Neural progenitor cell (in vitro differentiated cells): ENCODE results near the gene ASZ1. TPM values are rescaled to one million over a fixed set of nuclear protein-coding genes. Genes with fewer than 3 reads are reported as not detected.
"Not testable (repeated sequence)": the region's sequence is repeated elsewhere in the genome, so short reads cannot be mapped to it uniquely, and the experiment has no call there.

Source experiments
- DNase-seq: peaks from one replicate; pipeline ENCODE4 v3.0.0-alpha.2; 2016; ENCODE audit warnings: low spot score
- H2AFZ ChIP-seq: fragments of 200-600 bp; sonication (generic); replicated peaks from 2 replicates; pipeline ENCODE4 v1.6.1; 2016; ENCODE audit warnings: antibody characterized with exemption
- H3F3A ChIP-seq: fragments of 200-600 bp; sonication (generic); 2 replicates; pipeline ENCODE4 v1.6.1; 2016; ENCODE audit warnings: antibody characterized with exemption, low read depth
- H3K27ac ChIP-seq: fragments of 200-600 bp; sonication (generic); 2 replicates; pipeline ENCODE4 v1.5.1; 2016; ENCODE audit warnings: mild to moderate bottlenecking
- H3K27me3 ChIP-seq: fragments of 200-600 bp; sonication (generic); 2 replicates; pipeline ENCODE4 v1.6.1; 2016; ENCODE audit warnings: mild to moderate bottlenecking, moderate library complexity
- H3K36me3 ChIP-seq: fragments of 200-600 bp; sonication (generic); 2 replicates; pipeline ENCODE4 v1.5.1; 2016
- H3K4me1 ChIP-seq: fragments of 200-600 bp; sonication (generic); 2 replicates; pipeline ENCODE4 v1.6.1; 2016; ENCODE audit warnings: mixed run types
- H3K4me2 ChIP-seq: fragments of 200-600 bp; sonication (generic); 2 replicates; pipeline ENCODE4 v1.6.1; 2016
- H3K4me3 ChIP-seq: fragments of 200-600 bp; sonication (generic); 2 replicates; pipeline ENCODE4 v1.5.1; 2016
- H3K79me2 ChIP-seq: fragments of 200-600 bp; sonication (generic); 2 replicates; pipeline ENCODE4 v1.6.1; 2016; ENCODE audit warnings: low read depth
- H3K9ac ChIP-seq: fragments of 200-600 bp; sonication (generic); 2 replicates; pipeline ENCODE4 v1.6.1; 2016
- H3K9me3 ChIP-seq: fragments of 200-600 bp; sonication (generic); 2 replicates; pipeline ENCODE4 v1.5.1; 2016; ENCODE audit warnings: low read depth
- H4K20me1 ChIP-seq: fragments of 200-600 bp; sonication (generic); 2 replicates; pipeline ENCODE4 v1.6.1; 2016; ENCODE audit warnings: low read depth
- H3K27ac Mint-ChIP-seq: 3 replicates; pipeline ENCODE4 v1.8.0; 2021; ENCODE audit warnings: mixed read lengths
- H3K27me3 Mint-ChIP-seq: 2 replicates; pipeline ENCODE4 v1.8.0; 2022; ENCODE audit warnings: low read depth, mild to moderate bottlenecking, inconsistent platforms, moderate library complexity, mixed read lengths; ENCODE audit not compliant: insufficient read depth
- H3K36me3 Mint-ChIP-seq: 3 replicates; pipeline ENCODE4 v1.8.0; 2021; ENCODE audit warnings: mixed read lengths
- H3K4me1 Mint-ChIP-seq: 3 replicates; pipeline ENCODE4 v1.8.0; 2021; ENCODE audit warnings: mixed read lengths
- H3K4me3 Mint-ChIP-seq: 3 replicates; pipeline ENCODE4 v1.8.0; 2021; ENCODE audit warnings: mild to moderate bottlenecking, moderate library complexity, mixed read lengths
- H3K9me3 Mint-ChIP-seq: 3 replicates; pipeline ENCODE4 v1.8.0; 2020; ENCODE audit warnings: mixed read lengths
- CTCF ChIP-seq: fragments of 200-600 bp; sonication (generic); IDR thresholded peaks from 2 replicates; pipeline ENCODE4 v1.5.1; 2017; ENCODE audit warnings: antibody characterized with exemption, mild to moderate bottlenecking
- EZH2 ChIP-seq: fragments of 200-600 bp; sonication (generic); IDR thresholded peaks from 2 replicates; pipeline ENCODE4 v1.6.1; 2017; ENCODE audit warnings: antibody characterized with exemption, mild to moderate bottlenecking, moderate library complexity
- EZH2phosphoT487 ChIP-seq: fragments of 200-600 bp; sonication (generic); IDR thresholded peaks from 2 replicates; pipeline ENCODE4 v1.6.1; 2017; ENCODE audit warnings: antibody characterized with exemption
- total RNA-seq: library from RNA; depleted of rRNA; stranded (reverse); fragments of >200 nt; gene quantifications from 2 replicates; pipeline ENCODE4 v1.2.3, GENCODE V29; 2015; ENCODE audit warnings: low replicate concordance

The ASZ1 gene
- total RNA-seq, 1 donor from 2014 or later = not detected

- H3K4me1 Mint-ChIP-seq = peaks cover 4% of the 10 kb centered on the region
- TF ChIP-seq EZH2phosphoT487 = no peak
- no peak for TF ChIP-seq EZH2
- no peak for TF ChIP-seq CTCF
- H3K27ac Mint-ChIP-seq = no peak overlapping the region
- no peak overlapping the region for H3K9ac ChIP-seq
- H3K4me3 ChIP-seq = no peak overlapping the region
- H3K4me2 ChIP-seq = no peak overlapping the region
- no peaks in the 10 kb centered on the region for H3K27me3 Mint-ChIP-seq
- no peak overlapping the region for H3K4me3 Mint-ChIP-seq
- no peak for DNase-seq
- no peaks in the 10 kb centered on the region for H3K9me3 ChIP-seq
- H3K79me2 ChIP-seq = no peaks in the 10 kb centered on the region
- H3K36me3 Mint-ChIP-seq = no peaks in the 10 kb centered on the region
- H3F3A ChIP-seq = no peaks in the 10 kb centered on the region
- no peaks in the 10 kb centered on the region for H3K27me3 ChIP-seq
- H3K4me1 ChIP-seq = no peaks in the 10 kb centered on the region
- H3K36me3 ChIP-seq = no peaks in the 10 kb centered on the region
- no peaks in the 10 kb centered on the region for H4K20me1 ChIP-seq
- H3K9me3 Mint-ChIP-seq = no peaks in the 10 kb centered on the region
- no peak overlapping the region for H3K27ac ChIP-seq
- no peak overlapping the region for H2AFZ ChIP-seq
Measured at GRCh38 chr7:117424090-117424829, 3.0 kb downstream of the ASZ1 start.

- not testable (repeated sequence) for H3K4me1 ChIP-seq, H3K4me2 ChIP-seq, H4K20me1 ChIP-seq, H3K27ac Mint-ChIP-seq, H3K4me3 Mint-ChIP-seq, H3K27me3 Mint-ChIP-seq, H3K27me3 ChIP-seq, H3K36me3 Mint-ChIP-seq, H3K9ac ChIP-seq, H3F3A ChIP-seq, H3K36me3 ChIP-seq, DNase-seq, H3K27ac ChIP-seq, H3K4me1 Mint-ChIP-seq, H3K79me2 ChIP-seq, H3K9me3 ChIP-seq, H2AFZ ChIP-seq, H3K4me3 ChIP-seq, H3K9me3 Mint-ChIP-seq
Measured at GRCh38 chr7:117414591-117414990, 12.7 kb downstream of the ASZ1 start.

GRCh38 chr7:117412946-117413559, 14.2 kb downstream of the ASZ1 start:
- no peak for DNase-seq

More at GRCh38 chr7:117412946-117413559, 14.2 kb downstream of the ASZ1 start:
- Histone ChIP-seq H2AFZ (no peak overlapping the region), H3K9ac (no peak overlapping the region), H4K20me1 (no peaks in the 10 kb centered on the region), H3K27me3 (no peaks in the 10 kb centered on the region), H3F3A (no peaks in the 10 kb centered on the region), H3K36me3 (no peaks in the 10 kb centered on the region), H3K4me1 (no peaks in the 10 kb centered on the region), H3K4me2 (no peak overlapping the region), H3K4me3 (no peak overlapping the region), H3K79me2 (no peaks in the 10 kb centered on the region), H3K9me3 (no peaks in the 10 kb centered on the region), H3K27ac (no peak overlapping the region)
- Mint-ChIP-seq H3K27ac (no peak overlapping the region), H3K27me3 (peaks cover 2% of the 10 kb centered on the region), H3K36me3 (no peaks in the 10 kb centered on the region), H3K4me1 (no peaks in the 10 kb centered on the region), H3K4me3 (no peak overlapping the region), H3K9me3 (peaks cover 2% of the 10 kb centered on the region)
- TF ChIP-seq CTCF (no peak), EZH2phosphoT487 (no peak), EZH2 (no peak)
